PC-3 (cell line): ENCODE measurements around the gene PPP2R5D. TPM values are rescaled to one million over a fixed set of nuclear protein-coding genes. Genes with fewer than 3 reads are reported as not detected.
"Not testable (repeated sequence)": the region's sequence is repeated elsewhere in the genome, so short reads cannot be mapped to it uniquely, and the experiment has no call there.

Experiments
- ATAC-seq: fragments of 200-7000 bp; cut with Tn5 transposase; 2 replicates; pipeline ENCODE4 v1.9.1; 2020; ENCODE audit warnings: mild to moderate bottlenecking, moderate library complexity
- BruUV-seq: library from RNA; stranded (reverse); fragments of 400-500 nt; replicated peaks from 2 replicates; lab custom pipeline; 2021; lab: Mats Ljungman, UMichigan
- CTCF ChIA-PET: fragments of 300-600 bp; sonication (Branson Sonifier 250); formaldehyde crosslinking; loops from one replicate; lab custom pipeline; 2022; ENCODE audit warnings: antibody characterized with exemption; lab: Charles Lee
- POLR2A ChIA-PET: fragments of 300-600 bp; sonication (Branson Sonifier 250); formaldehyde crosslinking; loops from one replicate; lab custom pipeline; 2022; ENCODE audit warnings: antibody characterized with exemption; ENCODE audit not compliant: unreplicated experiment; lab: Charles Lee
- DNase-seq: peaks from one replicate; pipeline ENCODE4 v3.0.0-alpha.2; 2015
- H2AFZ ChIP-seq: fragments of 300-600 bp; sonication (generic); 2 replicates; pipeline ENCODE4 v1.6.0; 2016; ENCODE audit warnings: antibody characterized with exemption, low read length
- H3F3A ChIP-seq: fragments of 300-600 bp; sonication (generic); one replicate; pipeline ENCODE4 v1.6.0; 2017; ENCODE audit warnings: antibody characterized with exemption, low read length, control low read depth, mild to moderate bottlenecking; ENCODE audit not compliant: unreplicated experiment
- H3K27ac ChIP-seq: fragments of 300-600 bp; sonication (generic); 2 replicates; pipeline ENCODE4 v1.5.1; 2016; ENCODE audit warnings: mild to moderate bottlenecking, low read length
- H3K27me3 ChIP-seq: fragments of 300-600 bp; sonication (generic); 2 replicates; pipeline ENCODE4 v1.6.1; 2016; ENCODE audit warnings: low read length, mixed read lengths
- H3K36me3 ChIP-seq: fragments of 300-600 bp; sonication (generic); 2 replicates; pipeline ENCODE4 v1.6.1; 2016; ENCODE audit warnings: low read depth, mixed run types, low read length, mixed read lengths
- H3K4me1 ChIP-seq: fragments of 300-600 bp; sonication (generic); 2 replicates; pipeline ENCODE4 v1.5.1; 2016; ENCODE audit warnings: low read length; ENCODE audit not compliant: insufficient read depth
- H3K4me2 ChIP-seq: fragments of 300-600 bp; sonication (generic); 2 replicates; pipeline ENCODE4 v1.6.0; 2016; ENCODE audit warnings: low read length
- H3K4me3 ChIP-seq: fragments of 300-600 bp; sonication (generic); 2 replicates; pipeline ENCODE4 v1.5.1; 2016; ENCODE audit warnings: mild to moderate bottlenecking, low read length, mixed read lengths
- H3K79me2 ChIP-seq: fragments of 300-600 bp; sonication (generic); 2 replicates; pipeline ENCODE4 v1.6.1; 2017; ENCODE audit warnings: low read length, mixed read lengths
- H3K9ac ChIP-seq: fragments of 300-600 bp; sonication (generic); 2 replicates; pipeline ENCODE4 v1.6.0; 2016; ENCODE audit warnings: mild to moderate bottlenecking, low read length
- H3K9me2 ChIP-seq: fragments of 300-600 bp; sonication (generic); replicated peaks from 2 replicates; pipeline ENCODE4 v1.6.1; 2016; ENCODE audit warnings: mixed run types, low read length, mixed read lengths
- H3K9me3 ChIP-seq: fragments of 300-600 bp; sonication (generic); 2 replicates; pipeline ENCODE4 v1.6.1; 2016; ENCODE audit warnings: low read length, mixed read lengths
- H4K20me1 ChIP-seq: fragments of 300-600 bp; sonication (generic); 2 replicates; pipeline ENCODE4 v1.6.1; 2016; ENCODE audit warnings: low read length, mixed read lengths
- EZH2 ChIP-seq: fragments of 300-600 bp; sonication (generic); IDR thresholded peaks from one replicate; pipeline ENCODE4 v1.6.1; 2017; ENCODE audit warnings: antibody characterized with exemption, mild to moderate bottlenecking, low read length; ENCODE audit not compliant: unreplicated experiment
- EZH2phosphoT487 ChIP-seq: fragments of 300-600 bp; sonication (generic); IDR thresholded peaks from 2 replicates; pipeline ENCODE4 v1.6.1; 2018; ENCODE audit warnings: mild to moderate bottlenecking, antibody characterized with exemption, low read length, borderline replicate concordance
- intact Hi-C: fragments of 100-400 bp; cut with micrococcal nuclease; formaldehyde crosslinking; loops from 2 replicates; pipeline ENCODE4 v1.9.0; 2023
- total RNA-seq: library from RNA; depleted of rRNA; stranded (reverse); fragments of >200 nt; gene quantifications from 2 replicates; pipeline ENCODE4 v1.2.3, GENCODE V29; 2014
- TF ChIP-seq, protein P1 (sequence below): fragments of 300-600 bp; sonication (generic); conservative IDR thresholded peaks from 2 replicates; pipeline ENCODE4 v1.5.1; 2017; ENCODE audit warnings: antibody characterized with exemption, low read depth, mild to moderate bottlenecking, low read length

The PPP2R5D gene
- total RNA-seq, 1 experiment from 2014 or later, result 54.1 TPM

DNA sequence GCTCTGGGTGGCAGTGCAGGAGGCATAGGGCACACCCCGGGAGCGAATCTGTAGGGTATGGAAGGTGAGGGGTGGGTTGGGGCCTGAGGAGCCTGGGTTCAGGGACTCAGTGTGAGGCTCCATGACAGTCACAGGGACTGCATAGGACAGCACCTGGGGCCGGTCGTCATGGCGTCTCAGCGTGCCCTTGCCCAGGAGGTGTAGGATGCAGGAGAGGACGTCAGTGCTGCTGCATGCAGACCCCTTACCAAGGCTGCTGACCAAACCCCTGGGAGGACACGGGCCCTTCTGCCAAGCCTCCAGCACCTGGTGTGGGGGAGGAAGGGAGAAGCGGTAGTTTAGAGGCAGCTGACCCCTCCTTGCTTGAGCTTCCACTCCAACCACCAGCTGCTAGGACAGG, 53.3 kb downstream of the PPP2R5D start:
- TF ChIP-seq EZH2phosphoT487, result no peak
- no peak for TF ChIP-seq EZH2
- TF ChIP-seq, protein P1, sequence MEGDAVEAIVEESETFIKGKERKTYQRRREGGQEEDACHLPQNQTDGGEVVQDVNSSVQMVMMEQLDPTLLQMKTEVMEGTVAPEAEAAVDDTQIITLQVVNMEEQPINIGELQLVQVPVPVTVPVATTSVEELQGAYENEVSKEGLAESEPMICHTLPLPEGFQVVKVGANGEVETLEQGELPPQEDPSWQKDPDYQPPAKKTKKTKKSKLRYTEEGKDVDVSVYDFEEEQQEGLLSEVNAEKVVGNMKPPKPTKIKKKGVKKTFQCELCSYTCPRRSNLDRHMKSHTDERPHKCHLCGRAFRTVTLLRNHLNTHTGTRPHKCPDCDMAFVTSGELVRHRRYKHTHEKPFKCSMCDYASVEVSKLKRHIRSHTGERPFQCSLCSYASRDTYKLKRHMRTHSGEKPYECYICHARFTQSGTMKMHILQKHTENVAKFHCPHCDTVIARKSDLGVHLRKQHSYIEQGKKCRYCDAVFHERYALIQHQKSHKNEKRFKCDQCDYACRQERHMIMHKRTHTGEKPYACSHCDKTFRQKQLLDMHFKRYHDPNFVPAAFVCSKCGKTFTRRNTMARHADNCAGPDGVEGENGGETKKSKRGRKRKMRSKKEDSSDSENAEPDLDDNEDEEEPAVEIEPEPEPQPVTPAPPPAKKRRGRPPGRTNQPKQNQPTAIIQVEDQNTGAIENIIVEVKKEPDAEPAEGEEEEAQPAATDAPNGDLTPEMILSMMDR, result no peak
- H3K36me3 ChIP-seq, result peaks cover 8% of the 10 kb centered on the region
- no peaks in the 10 kb centered on the region for H4K20me1 ChIP-seq
- H3K4me2 ChIP-seq, result no peak overlapping the region
- DNase-seq (no peak), ATAC-seq (no peak)
- no peaks in the 10 kb centered on the region for H3K27me3 ChIP-seq
- intact Hi-C loops, result no loop called here
- H3K9ac ChIP-seq, result no peak overlapping the region
- POLR2A ChIA-PET, result no interaction called here
- CTCF ChIA-PET, result no interaction called here
- no peak overlapping the region for H3K27ac ChIP-seq
- no peak overlapping the region for H3K4me3 ChIP-seq
- H2AFZ ChIP-seq, result no peak overlapping the region
- no peaks in the 10 kb centered on the region for H3K79me2 ChIP-seq
- BruUV-seq, result no TSS peak
- no peaks in the 10 kb centered on the region for H3K9me3 ChIP-seq
- no peaks in the 10 kb centered on the region for H3K9me2 ChIP-seq
- no peaks in the 10 kb centered on the region for H3K4me1 ChIP-seq
- H3F3A ChIP-seq, result no peaks in the 10 kb centered on the region

DNA sequence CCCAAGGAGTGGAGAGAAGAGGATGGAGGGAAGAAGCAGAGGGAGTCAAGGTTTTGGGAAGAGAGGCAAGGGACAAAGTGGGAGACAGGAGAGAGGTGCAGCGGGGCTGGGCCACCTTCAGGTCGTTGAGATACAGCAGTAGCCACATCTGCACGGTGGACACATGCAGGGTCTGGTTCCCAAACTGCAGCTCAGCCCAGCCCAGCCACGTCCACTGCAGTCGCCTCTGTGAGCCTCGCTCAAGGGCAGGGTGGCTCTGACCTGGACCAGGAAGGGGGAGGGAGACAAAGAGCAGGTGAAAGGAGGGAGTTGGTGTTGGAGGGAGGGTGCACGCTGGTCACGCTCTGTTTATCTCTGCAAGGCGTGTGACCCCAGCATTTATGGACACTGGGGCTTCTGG, 54.4 kb downstream of the PPP2R5D start:
- Histone ChIP-seq H4K20me1 (no peaks in the 10 kb centered on the region), H3K27me3 (no peaks in the 10 kb centered on the region), H3K4me1 (no peaks in the 10 kb centered on the region), H3K9me2 (no peaks in the 10 kb centered on the region), H3K79me2 (no peaks in the 10 kb centered on the region), H3K4me3 (no peak overlapping the region), H3K36me3 (peaks cover 8% of the 10 kb centered on the region), H3K9ac (no peak overlapping the region), H3K27ac (no peak overlapping the region), H2AFZ (no peak overlapping the region), H3K4me2 (no peak overlapping the region), H3F3A (no peaks in the 10 kb centered on the region), H3K9me3 (no peaks in the 10 kb centered on the region)
- CTCF ChIA-PET, result no interaction called here
- no peak for TF ChIP-seq EZH2phosphoT487
- no peak for TF ChIP-seq EZH2
- TF ChIP-seq, protein P1, result no peak
- BruUV-seq, result no TSS peak
- no peak for ATAC-seq
- POLR2A ChIA-PET, result no interaction called here
- intact Hi-C loops, result no loop called here
- DNase-seq, result no peak

DNA sequence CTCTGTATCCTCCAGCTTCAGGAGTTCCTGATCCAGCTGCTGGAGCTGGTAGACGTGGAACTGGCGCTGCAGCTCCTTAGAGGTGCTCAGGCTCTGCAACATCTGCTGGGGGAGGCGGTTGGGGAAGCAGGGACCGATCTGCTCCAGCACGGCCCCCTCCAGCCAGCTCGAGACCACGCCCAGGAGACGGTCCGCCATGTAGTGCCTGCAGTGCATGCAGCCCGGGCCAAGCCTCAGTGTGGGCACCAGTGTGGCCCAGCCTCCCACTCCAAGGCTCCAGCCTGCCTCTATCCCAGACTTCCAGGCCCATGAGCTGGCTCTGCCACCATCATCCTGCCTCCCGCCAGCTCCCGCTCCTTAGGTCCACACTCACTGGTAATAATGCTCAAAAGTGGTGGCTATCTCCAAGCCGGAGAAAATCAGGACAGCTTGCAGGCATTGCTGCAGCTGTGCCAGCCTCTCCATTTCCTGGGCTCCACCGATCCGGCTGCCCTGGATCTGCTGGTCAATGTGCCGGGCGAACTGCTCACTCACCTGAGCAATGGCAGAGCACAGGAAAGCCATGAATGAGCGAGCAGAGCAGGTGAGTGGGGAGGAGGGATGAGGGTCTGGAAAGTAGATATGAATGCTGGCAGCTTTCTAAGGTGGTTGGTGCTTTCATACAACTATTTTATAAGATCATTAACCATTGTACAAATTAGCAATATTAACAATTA, 56.3 kb downstream of the PPP2R5D start:
- Histone ChIP-seq H3K4me1 (no peaks in the 10 kb centered on the region), H3K4me2 (no peak overlapping the region), H3K9me2 (no peaks in the 10 kb centered on the region), H3K36me3 (peaks cover 5% of the 10 kb centered on the region), H2AFZ (no peak overlapping the region), H3K79me2 (no peaks in the 10 kb centered on the region), H3K9me3 (no peaks in the 10 kb centered on the region), H4K20me1 (no peaks in the 10 kb centered on the region), H3F3A (no peaks in the 10 kb centered on the region), H3K27me3 (no peaks in the 10 kb centered on the region), H3K27ac (no peak overlapping the region), H3K9ac (no peak overlapping the region), H3K4me3 (no peak overlapping the region)
- no peak for TF ChIP-seq EZH2
- TF ChIP-seq EZH2phosphoT487, result no peak
- TF ChIP-seq, protein P1, result no peak
- intact Hi-C loops, result no loop called here
- ATAC-seq (no peak), DNase-seq (no peak)
- BruUV-seq, result no TSS peak
- ChIA-PET CTCF (no interaction called here), POLR2A (no interaction called here)

DNA sequence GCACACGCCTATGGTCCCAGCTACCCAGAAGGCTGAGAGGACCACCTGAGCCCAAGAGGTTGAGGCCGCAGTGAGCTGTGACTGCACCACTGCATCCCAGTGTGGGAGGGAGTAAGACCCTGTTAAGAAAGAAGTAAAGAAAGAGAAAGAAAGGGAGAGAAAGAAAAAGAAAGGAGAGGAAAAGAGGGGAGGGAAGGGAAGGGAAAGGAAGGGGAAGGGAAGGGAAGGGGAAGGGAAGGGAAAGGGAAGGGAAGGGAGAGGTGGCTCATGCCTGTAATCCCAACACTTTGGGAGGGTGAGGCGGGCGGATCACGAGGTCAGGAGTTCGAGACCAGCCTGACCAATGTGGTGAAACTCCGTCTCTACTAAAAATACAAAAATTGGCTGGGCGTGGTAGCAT, 57.1 kb downstream of the PPP2R5D start:
- H3K79me2 ChIP-seq, intact Hi-C loops, H4K20me1 ChIP-seq, H3K4me2 ChIP-seq, H3K36me3 ChIP-seq, H3K4me1 ChIP-seq, H3K27ac ChIP-seq, DNase-seq, ATAC-seq, CTCF ChIA-PET, H3F3A ChIP-seq, H3K9me2 ChIP-seq, POLR2A ChIA-PET, H3K9me3 ChIP-seq, H3K4me3 ChIP-seq, H2AFZ ChIP-seq, H3K27me3 ChIP-seq, H3K9ac ChIP-seq, BruUV-seq: not testable (repeated sequence)
